GM19463 (cell line): ENCODE results near the gene HEATR5B.
A peak's percentile ranks its signal among the peaks of the same experiment; 100 is the strongest.

ENCODE experiments used
- ATAC-seq: cut with Tn5 transposase; IDR thresholded peaks from one replicate; pipeline ENCODE4 v1.9.1; 2021; ENCODE audit warnings: mild to moderate bottlenecking, moderate library complexity; ENCODE audit not compliant: unreplicated experiment

The HEATR5B gene

GRCh38 chr2:37083873-37084794 lies at the start of gene HEATR5B, which contains the start of gene GPATCH11:
Gene HEATR5B, minus strand, starts transcription at chr2:37084372. Its CDS starts 958 bp downstream, at chr2:37083414.
Gene GPATCH11, plus strand, starts transcription at chr2:37084518. Its CDS starts 3,864 bp downstream, at chr2:37088382.
- ATAC-seq = peak; percentile 86

- ATAC-seq = no peak
These were observed 48.7 kb upstream of the HEATR5B start for GRCh38 chr2:37132914-37133313.

GRCh38 chr2:37125416-37125815 lies 41.2 kb upstream of the HEATR5B start:
- ATAC-seq = no peak

GRCh38 chr2:37119157-37119556 lies 35.0 kb upstream of the HEATR5B start:
- ATAC-seq = no peak

GRCh38 chr2:37117566-37117965 lies 33.4 kb upstream of the HEATR5B start:
- ATAC-seq = no peak

- ATAC-seq = no peak
These were observed 27.8 kb upstream of the HEATR5B start for GRCh38 chr2:37111958-37112357.

- no peak for ATAC-seq
These were observed 26.4 kb upstream of the HEATR5B start for GRCh38 chr2:37110306-37111212.

- ATAC-seq = no peak
These were observed 25.4 kb upstream of the HEATR5B start for GRCh38 chr2:37109523-37109922.

- no peak for ATAC-seq
These were observed 21.0 kb upstream of the HEATR5B start for GRCh38 chr2:37105150-37105549.

- no peak for ATAC-seq
These were observed 20.0 kb upstream of the HEATR5B start for GRCh38 chr2:37104178-37104577.

GRCh38 chr2:37102588-37102987 lies 18.4 kb upstream of the HEATR5B start:
- no peak for ATAC-seq

- no peak for ATAC-seq
These were observed 15.9 kb upstream of the HEATR5B start for GRCh38 chr2:37100054-37100453.

GRCh38 chr2:37098416-37099118 lies 14.4 kb upstream of the HEATR5B start:
- no peak for ATAC-seq

GRCh38 chr2:37096568-37096967 lies 12.4 kb upstream of the HEATR5B start:
- ATAC-seq = no peak

- ATAC-seq = peak; percentile 51
These were observed 7.7 kb upstream of the HEATR5B start for GRCh38 chr2:37091873-37092272.

GRCh38 chr2:37090019-37090477 lies 5.9 kb upstream of the HEATR5B start:
- peak; percentile 90 for ATAC-seq

GRCh38 chr2:37085731-37086147 lies 1.6 kb upstream of the HEATR5B start:
- ATAC-seq = no peak

GRCh38 chr2:37084797-37085196 lies 625 bp upstream of the HEATR5B start:
- ATAC-seq = no peak

GRCh38 chr2:37080689-37081088 lies 3.5 kb downstream of the HEATR5B start:
- ATAC-seq = no peak

GRCh38 chr2:37080266-37080665 lies 3.9 kb downstream of the HEATR5B start:
- ATAC-seq = no peak

GRCh38 chr2:37070931-37071330 lies 13.2 kb downstream of the HEATR5B start:
- ATAC-seq = no peak
